Left hindlimb (tissue), 1 donor: ENCODE data around the gene PSAPL1.
A peak's percentile ranks its signal among the peaks of the same experiment; 100 is the strongest.

Experiments
- DNase-seq: peaks from one replicate; pipeline ENCODE4 v3.0.0-alpha.2; 2018

Gene PSAPL1

DNA sequence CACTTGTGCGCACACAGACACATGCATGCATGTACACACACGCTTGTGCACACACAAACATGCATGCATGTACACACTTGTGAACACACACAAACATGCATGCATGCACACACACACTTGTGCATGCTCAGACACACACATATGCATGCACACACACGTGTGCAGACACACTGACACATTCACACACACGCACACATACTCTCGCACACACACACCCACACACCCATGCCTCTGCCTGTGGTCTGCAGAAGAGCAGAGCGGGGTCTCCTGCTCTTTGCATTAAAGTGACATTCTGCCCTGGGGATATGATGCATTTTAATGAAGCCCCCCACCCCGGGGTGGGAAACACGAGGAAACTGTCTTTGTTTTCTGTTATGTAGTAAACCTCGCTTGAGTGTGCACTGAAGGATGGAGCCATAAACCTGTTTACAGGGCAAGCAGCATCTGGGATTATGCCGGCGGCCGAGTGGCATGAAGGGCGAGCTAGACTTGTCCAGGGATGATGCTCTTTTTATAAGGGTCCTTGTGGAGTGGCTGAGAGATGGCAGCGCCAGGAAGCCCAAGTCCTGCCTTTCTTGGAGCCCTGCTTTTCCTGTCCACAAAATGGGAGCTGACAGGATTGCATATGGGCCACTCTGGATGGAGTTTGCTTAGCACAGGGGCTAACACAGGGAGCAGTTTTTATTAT lies 17.8 kb downstream of the PSAPL1 start:
- peak; percentile 2 for DNase-seq

DNA sequence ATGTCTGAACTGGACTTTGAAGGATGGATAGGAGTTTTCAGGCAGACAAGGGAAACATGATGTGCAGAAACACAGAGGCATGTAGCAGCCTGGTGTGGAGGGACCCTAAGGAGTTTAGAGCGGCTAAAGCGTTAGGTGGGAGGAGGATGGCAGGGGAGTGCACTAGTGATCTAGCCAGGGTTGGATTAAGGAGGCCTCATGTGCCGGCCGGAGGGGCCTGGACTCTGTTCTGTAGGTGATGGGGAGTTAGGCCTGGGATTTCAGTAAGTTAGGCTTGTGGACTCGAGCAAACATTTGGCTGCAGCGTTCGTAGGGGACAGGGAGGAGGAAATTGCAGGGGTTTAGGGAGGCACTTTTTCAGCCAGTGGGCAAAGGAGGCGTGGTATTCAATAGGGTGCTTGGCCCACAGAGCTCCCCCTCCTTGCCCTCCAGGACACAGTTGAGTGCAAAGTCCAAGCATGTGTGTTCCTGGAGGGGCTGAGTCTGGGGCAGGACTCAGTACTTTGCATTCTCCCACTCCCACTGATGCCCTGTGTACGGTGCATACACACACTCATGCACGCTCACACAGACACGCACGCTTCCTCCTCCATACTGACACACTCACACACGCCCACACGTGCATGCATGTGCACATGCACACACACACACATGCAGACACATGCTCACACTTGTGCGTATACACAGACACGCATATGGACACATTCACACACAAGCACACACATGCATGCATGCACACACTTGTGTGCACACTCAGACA lies 18.6 kb downstream of the PSAPL1 start:
- DNase-seq = peak; percentile 4

DNA sequence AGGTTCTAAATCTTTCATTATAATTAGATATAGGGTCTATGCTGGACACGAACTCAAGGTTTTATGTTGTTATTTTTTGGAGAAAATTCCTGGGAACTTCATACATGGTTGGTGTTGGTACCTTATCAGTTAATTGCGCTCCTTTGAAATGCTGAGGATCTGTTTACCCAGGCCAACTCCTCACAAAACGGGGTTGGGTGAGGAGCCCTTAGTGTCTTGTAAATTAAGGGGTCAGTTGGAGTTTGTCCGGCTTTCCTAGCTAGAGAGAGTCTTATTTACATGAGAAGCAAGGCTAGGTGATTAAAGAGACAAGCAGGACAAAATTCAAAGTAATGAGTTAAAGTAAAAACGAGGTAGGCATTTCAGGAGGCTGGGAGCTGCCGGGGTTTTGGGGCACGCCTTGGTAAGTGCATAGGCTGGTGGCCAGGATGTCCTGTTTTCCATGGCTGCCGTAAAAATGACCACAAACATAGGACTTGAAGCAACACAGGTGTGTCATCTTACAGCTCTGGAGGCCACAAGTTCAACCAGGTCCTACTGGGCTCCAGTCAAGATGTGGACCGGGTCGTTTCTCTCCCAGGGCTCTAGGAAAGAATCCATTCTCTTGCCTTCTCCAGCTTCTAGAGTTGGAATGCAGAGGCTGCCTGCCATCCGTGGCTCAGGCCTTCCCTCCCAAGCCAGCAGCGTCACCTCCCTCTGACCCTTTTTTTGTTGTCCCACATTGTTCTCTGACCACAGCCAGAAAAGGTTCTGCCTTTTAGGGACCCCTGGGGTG lies 19.8 kb downstream of the PSAPL1 start:
- DNase-seq = no peak

DNA sequence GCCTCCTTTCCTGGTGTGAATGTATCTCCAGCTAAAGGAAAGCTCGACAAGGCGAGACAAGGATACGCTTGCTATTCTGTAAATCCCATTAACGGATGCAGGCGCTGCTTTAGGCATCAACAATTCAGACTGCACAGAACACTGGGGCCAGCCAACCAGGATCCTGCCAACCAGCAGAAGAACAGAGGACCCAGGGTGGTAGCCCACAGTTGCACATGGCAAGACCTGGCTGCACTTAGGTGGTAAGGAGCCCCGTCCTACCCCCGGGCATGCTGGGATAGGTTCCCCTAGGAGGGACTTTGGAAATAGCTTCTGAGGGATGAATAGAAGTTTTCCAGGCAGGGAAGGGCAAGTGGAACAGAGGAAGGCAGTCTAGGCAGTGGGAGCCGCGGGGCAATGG lies 20.7 kb downstream of the PSAPL1 start:
- peak; percentile 3 for DNase-seq

DNA sequence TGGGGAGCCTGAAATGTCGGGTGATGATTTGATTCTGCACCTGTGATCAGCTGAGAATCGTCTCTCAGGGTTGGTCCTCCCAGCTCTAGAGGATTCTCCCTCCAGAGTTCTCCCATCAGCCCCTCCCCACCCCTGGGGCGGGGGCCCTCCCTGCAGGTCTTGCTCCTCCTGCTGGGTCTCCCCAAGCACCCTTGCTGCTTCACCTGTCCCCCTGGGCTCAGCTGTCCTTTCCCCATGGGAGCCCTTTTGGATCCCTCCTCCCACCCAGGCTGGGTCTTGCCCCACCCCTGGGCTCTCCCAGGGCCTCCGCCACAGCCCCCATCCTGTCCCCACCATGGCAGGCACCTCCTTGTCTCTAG lies 22.2 kb downstream of the PSAPL1 start:
- peak; percentile 12 for DNase-seq

- peak; percentile 30 for DNase-seq
These were observed 22.7 kb downstream of the PSAPL1 start for GRCh38 chr4:7411896-7412553.

DNA sequence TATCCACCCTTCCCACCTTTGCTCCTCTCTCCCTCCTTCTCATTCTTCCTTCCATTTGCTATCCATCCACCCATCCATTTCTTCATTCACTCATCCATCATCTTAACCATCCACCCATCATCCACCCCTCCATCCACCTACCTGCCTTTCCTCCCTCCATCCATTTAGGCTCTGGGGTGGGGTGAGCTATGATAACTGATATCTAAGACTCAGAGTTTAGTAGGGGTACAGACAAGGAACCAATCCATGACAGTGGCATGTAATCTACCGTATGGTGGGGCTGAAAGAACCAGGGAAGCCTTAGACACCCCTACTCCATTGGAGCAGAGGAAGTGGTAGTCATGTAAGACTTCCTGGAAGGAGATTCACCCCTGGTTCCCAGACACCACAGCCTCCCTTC lies 23.2 kb downstream of the PSAPL1 start:
- no peak for DNase-seq

GRCh38 chr4:7410446-7410845 lies 24.3 kb downstream of the PSAPL1 start:
- DNase-seq = peak; percentile 54

- no peak for DNase-seq
These were observed 26.6 kb downstream of the PSAPL1 start for GRCh38 chr4:7408166-7408565.

- DNase-seq = peak; percentile 3
These were observed 31.7 kb downstream of the PSAPL1 start for GRCh38 chr4:7403001-7403400.

DNA sequence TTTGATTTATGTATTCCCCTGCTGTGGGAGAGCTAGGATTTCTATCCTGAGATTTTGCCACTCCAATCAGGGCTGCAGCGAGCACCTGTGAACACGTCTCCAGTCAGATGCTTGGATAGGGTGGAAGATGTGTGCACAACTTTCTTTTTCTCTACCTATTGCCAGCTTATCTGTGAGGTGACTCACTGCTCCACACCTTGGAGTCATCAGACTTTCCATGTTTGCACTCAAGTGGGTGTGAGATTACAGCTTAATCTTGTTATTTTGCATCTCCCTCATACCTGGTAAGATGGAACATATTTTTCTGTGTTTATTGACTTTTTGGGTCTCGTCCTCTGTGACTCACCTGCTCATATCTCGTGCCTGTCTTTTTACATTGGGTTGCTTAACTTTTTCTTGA lies 32.2 kb downstream of the PSAPL1 start:
- no peak for DNase-seq

GRCh38 chr4:7400671-7401298 lies 33.9 kb downstream of the PSAPL1 start:
- peak; percentile 4 for DNase-seq

- DNase-seq = peak; percentile 12
These were observed 35.1 kb downstream of the PSAPL1 start for GRCh38 chr4:7399440-7400234.

- peak; percentile 17 for DNase-seq
These were observed 35.8 kb downstream of the PSAPL1 start for GRCh38 chr4:7398788-7399439.

DNA sequence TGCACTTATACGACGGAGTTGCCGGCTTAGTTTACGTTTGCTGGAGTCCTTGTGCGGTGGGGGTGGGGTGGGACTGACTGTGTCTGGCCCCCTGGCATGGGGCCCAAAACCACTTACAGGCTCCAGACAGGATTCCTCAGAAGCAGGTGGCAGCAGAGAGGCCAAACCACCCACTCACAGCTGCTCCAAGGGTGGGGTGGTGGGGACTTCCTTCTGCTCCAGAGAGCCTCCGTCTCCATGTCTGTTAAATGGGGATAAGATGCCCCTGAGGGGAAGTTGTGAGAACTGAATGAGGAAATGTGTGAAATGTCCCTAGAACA lies 36.7 kb downstream of the PSAPL1 start:
- DNase-seq = peak; percentile 70

- DNase-seq = peak; percentile 21
These were observed 37.3 kb downstream of the PSAPL1 start for GRCh38 chr4:7397206-7398103.

- DNase-seq = no peak
These were observed 38.4 kb downstream of the PSAPL1 start for GRCh38 chr4:7396186-7396910.

GRCh38 chr4:7395645-7396044 lies 39.1 kb downstream of the PSAPL1 start:
- DNase-seq = no peak

GRCh38 chr4:7394681-7395451 lies 39.9 kb downstream of the PSAPL1 start:
- no peak for DNase-seq
